Measurements from ENCODE around the gene C10orf88. TPM values are rescaled to one million over a fixed set of nuclear protein-coding genes. Genes with fewer than 3 reads are reported as not detected.

The C10orf88 gene
- total RNA-seq, 4 donors from 2014 or later: 4.2 to 9.6 (median 6.8) TPM

GRCh38 chr10:122980209-122981065, 26.4 kb upstream of the C10orf88 start, which contains the start of gene PSTK:
Gene PSTK (plus strand): TSS chr10:122980401. CDS start chr10:122980480, 79 bp downstream.
- H3K9me3 ChIP-seq: no peaks in the 10 kb centered on the region
- peak within 1 kb of the TSS; percentile 72 to 88 (median 78) for H3K4me3 ChIP-seq
- intact Hi-C loops (cut with DNase I; ENCODE audit: low total_unique reads): loop anchor here (1.0 to 2.0 kb wide), 3 partner anchors 26 to 174 kb away; partner anchors contain the start of genes BUB3, C10orf88 and IKZF5
- H3K4me1 ChIP-seq: peaks cover 11 to 12% of the 10 kb centered on the region in 2 donors
- peak; percentile 97 to 98 for ATAC-seq
- H3K36me3 ChIP-seq: no peaks in the 10 kb centered on the region
- in situ Hi-C loops (cut with MboI; ENCODE audit: low sequenced_read_pairs in 4 of 4): loop anchor here in 1 of 4 donors (10.0 kb wide), 1 partner anchor 174 kb away; the partner anchor contains the start of gene BUB3
- peak within 1 kb of the TSS; percentile 85 to 96 (median 90) for H3K27ac ChIP-seq
- peak; percentile 80 to 84 for DNase-seq
- H3K27me3 ChIP-seq: no peaks in the 10 kb centered on the region
- TF ChIP-seq CTCF (IDR thresholded peaks at IDR 0.05 in 4 of 5, conservative IDR thresholded peaks at IDR 0.05 in 1 of 5) (peak; percentile 97 to 98 (median 98)), POLR2A (IDR thresholded peaks at IDR 0.05) (peak in 1 of 2 donors; percentile 45)

GRCh38 chr10:122974543-122975064, 20.6 kb upstream of the C10orf88 start:
- no peak for ATAC-seq
- no peak for DNase-seq
- Histone ChIP-seq H3K9me3 (no peaks in the 10 kb centered on the region), H3K36me3 (no peaks in the 10 kb centered on the region), H3K4me3 (no peak overlapping the region), H3K4me1 (peaks cover 2 to 3% of the 10 kb centered on the region in 2 donors), H3K27ac (no peak overlapping the region), H3K27me3 (no peaks in the 10 kb centered on the region)
- in situ Hi-C loops (cut with MboI; ENCODE audit: low sequenced_read_pairs in 4 of 4) (loop anchor here in 1 of 4 donors (25.0 kb wide), 1 partner anchor 188 kb away; the partner anchor contains the start of gene BUB3), intact Hi-C loops (cut with DNase I; ENCODE audit: low total_unique reads) (no loop called here)
- no peak for TF ChIP-seq POLR2A (IDR thresholded peaks at IDR 0.05)
- no peak for TF ChIP-seq CTCF (IDR thresholded peaks at IDR 0.05 in 4 of 5, conservative IDR thresholded peaks at IDR 0.05 in 1 of 5)

GRCh38 chr10:122974023-122974422, 20.0 kb upstream of the C10orf88 start:
- Histone ChIP-seq H3K27ac (no peak overlapping the region), H3K27me3 (no peaks in the 10 kb centered on the region), H3K36me3 (no peaks in the 10 kb centered on the region), H3K4me3 (no peak overlapping the region), H3K4me1 (no peaks in the 10 kb centered on the region), H3K9me3 (no peaks in the 10 kb centered on the region)
- TF ChIP-seq CTCF (IDR thresholded peaks at IDR 0.05 in 4 of 5, conservative IDR thresholded peaks at IDR 0.05 in 1 of 5): no peak
- TF ChIP-seq POLR2A (IDR thresholded peaks at IDR 0.05): no peak
- intact Hi-C loops (cut with DNase I; ENCODE audit: low total_unique reads) (no loop called here), in situ Hi-C loops (cut with MboI; ENCODE audit: low sequenced_read_pairs in 4 of 4) (loop anchor here in 1 of 4 donors (25.0 kb wide), 1 partner anchor 188 kb away; the partner anchor contains the start of gene BUB3)
- ATAC-seq (no peak), DNase-seq (no peak)

- ATAC-seq (no peak), DNase-seq (no peak)
- Histone ChIP-seq H3K27ac (no peak overlapping the region), H3K4me1 (no peaks in the 10 kb centered on the region), H3K9me3 (peaks cover 0 to 5% (median 0%) of the 10 kb centered on the region in 3 donors), H3K27me3 (no peaks in the 10 kb centered on the region), H3K4me3 (no peak overlapping the region), H3K36me3 (no peaks in the 10 kb centered on the region)
- intact Hi-C loops (cut with DNase I; ENCODE audit: low total_unique reads) (no loop called here), in situ Hi-C loops (cut with MboI; ENCODE audit: low sequenced_read_pairs in 4 of 4) (loop anchor here in 1 of 4 donors (25.0 kb wide), 1 partner anchor 194 kb away; the partner anchor contains the start of gene BUB3)
- TF ChIP-seq POLR2A (IDR thresholded peaks at IDR 0.05): no peak
- no peak for TF ChIP-seq CTCF (IDR thresholded peaks at IDR 0.05 in 4 of 5, conservative IDR thresholded peaks at IDR 0.05 in 1 of 5)
These were observed 14.7 kb upstream of the C10orf88 start for GRCh38 chr10:122968698-122969097.

Measured in gastrocnemius medialis (tissue), 4 donors.